HCT116 (cell line): ENCODE results near the gene MAML1. TPM values are rescaled to one million over a fixed set of nuclear protein-coding genes. Genes with fewer than 3 reads are reported as not detected.

Source experiments
- ATAC-seq: fragments of 200-7000 bp; cut with Tn5 transposase; 2 replicates; pipeline ENCODE4 v1.9.1; 2020; ENCODE audit warnings: mild to moderate bottlenecking, moderate library complexity
- BruUV-seq: library from RNA; stranded (reverse); fragments of 400-500 nt; replicated peaks from 2 replicates; lab custom pipeline; 2021; lab: Mats Ljungman, UMichigan
- CTCF ChIA-PET: fragments of 300-600 bp; sonication (Branson Sonifier 250); formaldehyde crosslinking; loops from one replicate; lab custom pipeline; 2021; ENCODE audit warnings: antibody characterized with exemption; lab: Charles Lee
- POLR2A ChIA-PET: fragments of 300-600, 350-600 bp; sonication (Branson Sonifier 250); formaldehyde crosslinking; loops from one replicate; lab custom pipeline; 2021; ENCODE audit warnings: antibody characterized with exemption; lab: Charles Lee
- RAD21 ChIA-PET, 2 experiments: fragments of 300-600 bp; sonication (Branson Sonifier 250); formaldehyde crosslinking; loops; one replicate each; lab custom pipeline; 2023; ENCODE audit warnings: low total read pairs in 2 of 2; ENCODE audit not compliant: uncharacterized antibody in 2 of 2, unreplicated experiment in 2 of 2, low non-redundant PET in 1 of 2; lab: Charles Lee
- DNase-seq: peaks from one replicate; pipeline ENCODE4 v3.0.0-alpha.2; 2010; ENCODE audit warnings: low read depth, low spot score
- H2AFZ ChIP-seq: fragments of 200-600 bp; shearing (Covaris generic), sonication (generic); 2 replicates; pipeline ENCODE4 v1.6.1; 2017; ENCODE audit warnings: low read depth, mixed run types, mixed read lengths, antibody characterized with exemption, low read length; ENCODE audit not compliant: poor library complexity, severe bottlenecking
- H3K27ac ChIP-seq: 2 replicates; pipeline ENCODE4 v1.5.1; 2012; ENCODE audit warnings: low read depth, low read length
- H3K27me3 ChIP-seq: fragments of 200-600 bp; sonication (generic); 2 replicates; pipeline ENCODE4 v1.6.1; 2016; ENCODE audit warnings: mixed run types, low read length, mixed read lengths; ENCODE audit not compliant: insufficient read depth
- H3K36me3 ChIP-seq, 2 experiments: fragments of 200-500 bp in 1 of 2; fragments of 200-600 bp in 1 of 2; sonication (Bioruptor generic) in 1 of 2; sonication (generic) in 1 of 2; 2 replicates each; pipeline versions ENCODE4 v1.5.1 to v1.6.1; 2014 to 2016; ENCODE audit warnings: low read length in 2 of 2, inconsistent platforms in 1 of 2, mixed read lengths in 1 of 2, mixed run types in 1 of 2; ENCODE audit not compliant: insufficient read depth in 2 of 2, control insufficient read depth in 1 of 2
- H3K4me1 ChIP-seq, 2 experiments: fragments of 200-600 bp in 1 of 2; sonication (generic) in 1 of 2; 2 replicates each; pipeline versions ENCODE4 v1.5.1 to v1.6.1; 2012 to 2017; ENCODE audit warnings: low read length in 2 of 2, inconsistent platforms in 1 of 2, mild to moderate bottlenecking in 1 of 2, mixed read lengths in 1 of 2, mixed run types in 1 of 2, moderate library complexity in 1 of 2; ENCODE audit not compliant: insufficient read depth in 2 of 2, control insufficient read depth in 1 of 2
- H3K4me2 ChIP-seq: fragments of 200-600 bp; sonication (generic); 2 replicates; pipeline ENCODE4 v1.6.1; 2017; ENCODE audit warnings: mixed run types, low read length, mixed read lengths
- H3K4me3 ChIP-seq, 2 experiments: fragments of 200-600 bp in 1 of 2; sonication (generic) in 1 of 2; replicated peaks in 1 of 2; 2 replicates each; pipeline ENCODE4 v1.5.1; 2011 to 2016; ENCODE audit warnings: low read length in 2 of 2, control low read depth in 1 of 2, low read depth in 1 of 2, mild to moderate bottlenecking in 1 of 2, mixed read lengths in 1 of 2, mixed run types in 1 of 2
- H3K79me2 ChIP-seq: fragments of 200-600 bp; sonication (generic); 2 replicates; pipeline ENCODE4 v1.6.1; 2017; ENCODE audit warnings: mild to moderate bottlenecking, mixed run types, low read length, moderate library complexity, mixed read lengths; ENCODE audit not compliant: insufficient read depth
- H3K9ac ChIP-seq: fragments of 200-600 bp; sonication (generic); 2 replicates; pipeline ENCODE4 v1.6.1; 2016; ENCODE audit warnings: low read length, mixed read lengths
- H3K9me2 ChIP-seq: fragments of 200-600 bp; sonication (generic), shearing (Covaris generic); 2 replicates; pipeline ENCODE4 v1.6.1; 2017; ENCODE audit warnings: mixed run types, mild to moderate bottlenecking, moderate library complexity; ENCODE audit not compliant: insufficient read depth
- H3K9me3 ChIP-seq, 2 experiments: fragments of 200-500 bp in 1 of 2; fragments of 200-600 bp in 1 of 2; sonication (Bioruptor generic) in 1 of 2; sonication (generic) in 1 of 2; 2 replicates each; pipeline ENCODE4 v1.6.1; 2014 to 2017; ENCODE audit warnings: low read length in 2 of 2, mixed read lengths in 2 of 2, inconsistent platforms in 1 of 2, low read depth in 1 of 2, mild to moderate bottlenecking in 1 of 2, mixed run types in 1 of 2, moderate library complexity in 1 of 2; ENCODE audit not compliant: control insufficient read depth in 1 of 2, insufficient read depth in 1 of 2
- H4K20me1 ChIP-seq: fragments of 200-600 bp; sonication (generic), shearing (Covaris generic); 2 replicates; pipeline ENCODE4 v1.6.1; 2017; ENCODE audit warnings: mixed run types, mild to moderate bottlenecking, moderate library complexity; ENCODE audit not compliant: insufficient read depth
- ATF3 ChIP-seq: IDR thresholded peaks from 2 replicates; pipeline ENCODE4 v1.6.1; 2012
- CTCF ChIP-seq, 3 experiments: fragments of 200-600 bp in 1 of 3; sonication (generic) in 1 of 3; IDR thresholded peaks in 2 of 3; conservative IDR thresholded peaks in 1 of 3; 2 replicates each; pipeline ENCODE4 v1.5.1; 2012 to 2017; ENCODE audit warnings: low read depth in 2 of 3, low read length in 2 of 3, antibody characterized with exemption in 1 of 3, borderline replicate concordance in 1 of 3, control low read depth in 1 of 3, mild to moderate bottlenecking in 1 of 3, mixed read lengths in 1 of 3, mixed run types in 1 of 3, moderate library complexity in 1 of 3; ENCODE audit not compliant: insufficient read depth in 1 of 3
- EGR1 ChIP-seq: IDR thresholded peaks from 2 replicates; pipeline ENCODE4 v1.6.1; 2012; ENCODE audit warnings: low read depth
- ELF1 ChIP-seq: IDR thresholded peaks from 2 replicates; pipeline ENCODE4 v1.6.1; 2012; ENCODE audit warnings: low read depth, borderline replicate concordance
- EZH2 ChIP-seq: fragments of 200-600 bp; sonication (generic); IDR thresholded peaks from 2 replicates; pipeline ENCODE4 v1.6.1; 2017; ENCODE audit warnings: antibody characterized with exemption, mixed run types
- EZH2phosphoT487 ChIP-seq: fragments of 200-600 bp; IDR thresholded peaks from 2 replicates; pipeline ENCODE4 v1.6.1; 2018; ENCODE audit warnings: antibody characterized with exemption, borderline replicate concordance
- FOSL1 ChIP-seq: IDR thresholded peaks from 2 replicates; pipeline ENCODE4 v1.6.1; 2012; ENCODE audit warnings: low read depth
- JUND ChIP-seq: IDR thresholded peaks from 2 replicates; pipeline ENCODE4 v1.6.1; 2012
- MAX ChIP-seq: IDR thresholded peaks from 2 replicates; pipeline ENCODE4 v1.6.1; 2012
- POLR2A ChIP-seq: IDR thresholded peaks from 2 replicates; pipeline ENCODE4 v1.7.0; 2011; ENCODE audit warnings: borderline replicate concordance; ENCODE audit not compliant: insufficient read depth, insufficient read length; ENCODE audit errors: extremely low read depth
- POLR2AphosphoS5 ChIP-seq: IDR thresholded peaks from 2 replicates; pipeline ENCODE4 v1.6.1; 2011; ENCODE audit warnings: mild to moderate bottlenecking, low read depth, low read length, moderate library complexity
- RAD21 ChIP-seq: IDR thresholded peaks from 2 replicates; pipeline ENCODE4 v1.6.1; 2012; ENCODE audit warnings: low read depth, mild to moderate bottlenecking
- SIN3A ChIP-seq: IDR thresholded peaks from 2 replicates; pipeline ENCODE4 v1.6.1; 2012; ENCODE audit warnings: low read depth
- SP1 ChIP-seq: IDR thresholded peaks from 2 replicates; pipeline ENCODE4 v1.6.1; 2012; ENCODE audit warnings: low read depth
- SRF ChIP-seq: IDR thresholded peaks from 2 replicates; pipeline ENCODE4 v1.6.1; 2012; ENCODE audit warnings: low read depth
- TCF7L2 ChIP-seq: IDR thresholded peaks from 2 replicates; pipeline ENCODE4 v1.7.0; 2011; ENCODE audit warnings: borderline replicate concordance, inconsistent platforms; ENCODE audit not compliant: insufficient read depth, insufficient read length; ENCODE audit errors: extremely low read depth
- YY1 ChIP-seq: IDR thresholded peaks from 2 replicates; pipeline ENCODE4 v1.6.1; 2011; ENCODE audit warnings: low read length, low read depth, moderate library complexity, mild to moderate bottlenecking; ENCODE audit not compliant: insufficient replicate concordance; ENCODE audit errors: extremely low read depth
- ZFX ChIP-seq: fragments of 450-650 bp; IDR thresholded peaks from 2 replicates; pipeline ENCODE4 v1.6.1; 2017
- intact Hi-C: fragments of 100-400 bp; cut with micrococcal nuclease; formaldehyde crosslinking; loops from 2 replicates; pipeline ENCODE4 v1.10.0; 2022
- total RNA-seq: library from RNA; stranded (reverse); gene quantifications from one replicate; pipeline ENCODE4 v1.2.1, GENCODE V29; 2021; ENCODE audit not compliant: unreplicated experiment
- TF ChIP-seq, protein P1 (sequence below): IDR thresholded peaks from 2 replicates; pipeline ENCODE4 v1.6.1; 2012; ENCODE audit warnings: low read depth

MAML1 gene
- total RNA-seq, 1 experiment from 2014 or later = 29.5 TPM

DNA sequence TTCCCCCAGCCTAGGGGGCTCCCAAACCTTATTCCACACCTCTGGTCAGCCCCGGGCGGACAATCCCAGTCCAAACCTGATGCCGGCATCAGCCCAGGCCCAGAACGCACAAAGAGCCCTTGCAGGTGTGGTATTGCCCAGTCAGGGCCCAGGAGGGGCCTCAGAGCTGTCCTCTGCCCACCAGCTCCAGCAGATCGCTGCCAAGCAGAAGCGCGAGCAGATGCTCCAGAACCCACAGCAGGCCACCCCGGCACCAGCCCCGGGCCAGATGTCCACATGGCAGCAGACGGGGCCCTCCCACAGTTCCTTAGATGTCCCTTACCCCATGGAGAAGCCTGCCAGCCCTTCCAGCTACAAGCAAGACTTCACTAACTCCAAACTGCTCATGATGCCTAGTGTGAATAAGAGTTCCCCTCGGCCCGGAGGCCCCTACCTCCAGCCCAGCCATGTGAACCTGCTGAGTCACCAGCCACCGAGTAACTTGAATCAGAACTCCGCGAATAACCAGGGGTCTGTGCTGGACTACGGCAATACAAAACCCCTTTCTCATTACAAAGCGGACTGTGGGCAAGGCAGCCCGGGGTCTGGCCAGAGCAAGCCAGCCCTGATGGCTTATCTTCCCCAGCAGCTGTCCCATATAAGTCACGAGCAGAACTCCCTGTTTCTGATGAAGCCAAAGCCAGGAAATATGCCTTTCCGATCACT lies 33.6 kb downstream of the MAML1 start:
- CTCF ChIA-PET = no interaction called here
- RAD21 ChIA-PET = no interaction called here
- intact Hi-C loops = loop anchor here (10.0 kb wide), 1 partner anchor 219 kb away; no protein-coding TSS in a partner anchor

More for the DNA sequence above, 33.6 kb downstream of the MAML1 start:
- Histone ChIP-seq H3K4me1 (peaks cover 11 to 31% of the 10 kb centered on the region in 2 experiments), H3K9me2 (no peaks in the 10 kb centered on the region), H3K36me3 (peaks cover 24% of the 10 kb centered on the region in 2 experiments; a peak in 3 of 4 replicates), H3K4me2 (no peak overlapping the region), H3K9me3 (no peaks in the 10 kb centered on the region), H3K79me2 (peaks cover 64% of the 10 kb centered on the region), H3K27ac (no peak overlapping the region), H3K9ac (no peak overlapping the region), H3K27me3 (no peaks in the 10 kb centered on the region), H3K4me3 (no peak overlapping the region), H4K20me1 (peaks cover 9% of the 10 kb centered on the region; the same call in 1 of the 2 replicates), H2AFZ (no peak overlapping the region)
- BruUV-seq = no TSS peak
- TF ChIP-seq POLR2A = no peak
- TF ChIP-seq FOSL1 = no peak
- TF ChIP-seq ATF3 = no peak
- TF ChIP-seq ELF1 = no peak
- TF ChIP-seq TCF7L2 = no peak
- no peak for TF ChIP-seq EGR1
- TF ChIP-seq EZH2 = no peak
- no peak for TF ChIP-seq POLR2AphosphoS5
- no peak for TF ChIP-seq RAD21
- no peak for TF ChIP-seq MAX
- TF ChIP-seq CTCF (IDR thresholded peaks at IDR 0.05 in 2 of 3, conservative IDR thresholded peaks at IDR 0.05 in 1 of 3; ENCODE audit: borderline replicate concordance in 1 of 3, insufficient read depth in 1 of 3, low read depth in 2 of 3, low read length in 2 of 3) = no peak
- no peak for TF ChIP-seq SRF
- no peak for TF ChIP-seq EZH2phosphoT487
- TF ChIP-seq SIN3A = no peak
- TF ChIP-seq SP1 = no peak
- TF ChIP-seq JUND = no peak
- no peak for TF ChIP-seq YY1
- no peak for TF ChIP-seq ZFX
- TF ChIP-seq, protein P1, sequence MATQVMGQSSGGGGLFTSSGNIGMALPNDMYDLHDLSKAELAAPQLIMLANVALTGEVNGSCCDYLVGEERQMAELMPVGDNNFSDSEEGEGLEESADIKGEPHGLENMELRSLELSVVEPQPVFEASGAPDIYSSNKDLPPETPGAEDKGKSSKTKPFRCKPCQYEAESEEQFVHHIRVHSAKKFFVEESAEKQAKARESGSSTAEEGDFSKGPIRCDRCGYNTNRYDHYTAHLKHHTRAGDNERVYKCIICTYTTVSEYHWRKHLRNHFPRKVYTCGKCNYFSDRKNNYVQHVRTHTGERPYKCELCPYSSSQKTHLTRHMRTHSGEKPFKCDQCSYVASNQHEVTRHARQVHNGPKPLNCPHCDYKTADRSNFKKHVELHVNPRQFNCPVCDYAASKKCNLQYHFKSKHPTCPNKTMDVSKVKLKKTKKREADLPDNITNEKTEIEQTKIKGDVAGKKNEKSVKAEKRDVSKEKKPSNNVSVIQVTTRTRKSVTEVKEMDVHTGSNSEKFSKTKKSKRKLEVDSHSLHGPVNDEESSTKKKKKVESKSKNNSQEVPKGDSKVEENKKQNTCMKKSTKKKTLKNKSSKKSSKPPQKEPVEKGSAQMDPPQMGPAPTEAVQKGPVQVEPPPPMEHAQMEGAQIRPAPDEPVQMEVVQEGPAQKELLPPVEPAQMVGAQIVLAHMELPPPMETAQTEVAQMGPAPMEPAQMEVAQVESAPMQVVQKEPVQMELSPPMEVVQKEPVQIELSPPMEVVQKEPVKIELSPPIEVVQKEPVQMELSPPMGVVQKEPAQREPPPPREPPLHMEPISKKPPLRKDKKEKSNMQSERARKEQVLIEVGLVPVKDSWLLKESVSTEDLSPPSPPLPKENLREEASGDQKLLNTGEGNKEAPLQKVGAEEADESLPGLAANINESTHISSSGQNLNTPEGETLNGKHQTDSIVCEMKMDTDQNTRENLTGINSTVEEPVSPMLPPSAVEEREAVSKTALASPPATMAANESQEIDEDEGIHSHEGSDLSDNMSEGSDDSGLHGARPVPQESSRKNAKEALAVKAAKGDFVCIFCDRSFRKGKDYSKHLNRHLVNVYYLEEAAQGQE = no peak
- POLR2A ChIA-PET = no interaction called here
- ATAC-seq (no peak), DNase-seq (no peak)
